ENCODE data around the gene TRIP4. TPM values are rescaled to one million over a fixed set of nuclear protein-coding genes. Genes with fewer than 3 reads are reported as not detected.

TRIP4 gene
- total RNA-seq, 4 donors from 2014 or later: 16.9 to 53.3 (median 23.9) TPM

DNA sequence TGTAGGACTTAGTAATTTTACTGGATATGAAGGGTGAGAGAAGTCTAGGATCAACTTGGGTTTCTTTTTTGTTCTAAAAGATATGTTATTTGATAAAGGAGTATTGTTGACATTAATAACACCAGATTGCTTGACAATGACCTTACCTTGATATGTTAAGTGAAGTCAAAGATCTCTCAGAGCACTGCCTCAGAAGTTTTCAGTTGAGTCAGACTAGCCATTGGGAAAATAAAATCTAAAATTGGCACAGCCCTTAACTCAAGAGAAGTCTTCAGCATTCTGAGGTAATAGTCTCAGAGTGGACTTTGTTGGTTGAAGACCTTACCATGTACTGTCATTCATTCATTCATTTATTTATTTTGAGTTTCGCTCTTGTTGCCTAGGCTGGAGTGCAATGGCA lies 50.3 kb downstream of the TRIP4 start:
- Histone ChIP-seq H3K27ac (no peak overlapping the region), H3K9me3 (no peaks in the 10 kb centered on the region), H3K4me3 (no peak overlapping the region), H3K27me3 (no peaks in the 10 kb centered on the region), H3K36me3 (peaks cover 0 to 8% (median 0%) of the 10 kb centered on the region in 4 donors), H3K4me1 (no peaks in the 10 kb centered on the region)
- in situ Hi-C loops (cut with MboI; ENCODE audit: low pct_ligation_motif_present in 1 of 4, low pct_unique_long_range_greater_than_20kb in 1 of 4, low sequenced_read_pairs in 3 of 4): loop anchor here (10.0 to 25.0 kb wide), 3 partner anchors 199 to 224 kb away; no protein-coding TSS in a partner anchor
- DNase-seq: no peak
- intact Hi-C loops (cut with DNase I; ENCODE audit: low total_unique reads): no loop called here
- WGBS, 2 donors (ENCODE audit: low coverage in 1 of 2): 95 to 100% methylated on average over 1 of the region's 1 CpG
- no peak for TF ChIP-seq CTCF (IDR thresholded peaks at IDR 0.05)
- TF ChIP-seq POLR2AphosphoS5 (IDR thresholded peaks at IDR 0.05): no peak
- no peak for TF ChIP-seq POLR2A (IDR thresholded peaks at IDR 0.05)
- TF ChIP-seq EP300 (IDR thresholded peaks at IDR 0.05; ENCODE audit: low read depth): no peak

GRCh38 chr15:64438653-64439447 lies 51.2 kb downstream of the TRIP4 start:
- H3K9me3 ChIP-seq: no peaks in the 10 kb centered on the region
- no peak for DNase-seq
- H3K4me1 ChIP-seq: peaks cover 0 to 4% (median 0%) of the 10 kb centered on the region in 4 donors
- in situ Hi-C loops (cut with MboI; ENCODE audit: low pct_ligation_motif_present in 1 of 4, low pct_unique_long_range_greater_than_20kb in 1 of 4, low sequenced_read_pairs in 3 of 4): loop anchor here (10.0 to 25.0 kb wide), 3 partner anchors 198 to 223 kb away; no protein-coding TSS in a partner anchor
- H3K27me3 ChIP-seq: no peaks in the 10 kb centered on the region
- peaks cover 0 to 5% (median 0%) of the 10 kb centered on the region in 4 donors for H3K36me3 ChIP-seq
- intact Hi-C loops (cut with DNase I; ENCODE audit: low total_unique reads): no loop called here
- TF ChIP-seq EP300 (IDR thresholded peaks at IDR 0.05; ENCODE audit: low read depth) (no peak), POLR2AphosphoS5 (IDR thresholded peaks at IDR 0.05) (no peak), POLR2A (IDR thresholded peaks at IDR 0.05) (no peak), CTCF (IDR thresholded peaks at IDR 0.05) (no peak)
- 77 to 83% methylated on average over 4 to 6 of the region's 6 CpGs for WGBS, 2 donors (ENCODE audit: low coverage in 1 of 2)
- no peak overlapping the region for H3K4me3 ChIP-seq
- no peak overlapping the region for H3K27ac ChIP-seq

GRCh38 chr15:64441852-64442251 lies 54.2 kb downstream of the TRIP4 start:
- H3K4me3 ChIP-seq: no peak overlapping the region
- intact Hi-C loops (cut with DNase I; ENCODE audit: low total_unique reads): no loop called here
- no peak overlapping the region for H3K27ac ChIP-seq
- peaks cover 0 to 13% (median 0%) of the 10 kb centered on the region in 4 donors for H3K4me1 ChIP-seq
- H3K9me3 ChIP-seq: no peaks in the 10 kb centered on the region
- WGBS, 2 donors (ENCODE audit: low coverage in 1 of 2): 82 to 86% methylated on average over 3 of the region's 3 CpGs
- H3K27me3 ChIP-seq: no peaks in the 10 kb centered on the region
- H3K36me3 ChIP-seq: peaks cover 0 to 4% (median 0%) of the 10 kb centered on the region in 4 donors
- DNase-seq: no peak
- in situ Hi-C loops (cut with MboI; ENCODE audit: low pct_ligation_motif_present in 1 of 4, low pct_unique_long_range_greater_than_20kb in 1 of 4, low sequenced_read_pairs in 3 of 4): loop anchor here in 3 of 4 donors (25.0 kb wide), 2 partner anchors 195 to 220 kb away; no protein-coding TSS in a partner anchor
- no peak for TF ChIP-seq CTCF (IDR thresholded peaks at IDR 0.05)
- no peak for TF ChIP-seq POLR2A (IDR thresholded peaks at IDR 0.05)
- TF ChIP-seq EP300 (IDR thresholded peaks at IDR 0.05; ENCODE audit: low read depth): no peak
- TF ChIP-seq POLR2AphosphoS5 (IDR thresholded peaks at IDR 0.05): no peak

GRCh38 chr15:64443016-64443415 lies 55.4 kb downstream of the TRIP4 start:
- no peak for DNase-seq
- TF ChIP-seq POLR2A (IDR thresholded peaks at IDR 0.05): no peak
- peaks cover 0 to 13% (median 0%) of the 10 kb centered on the region in 4 donors for H3K4me1 ChIP-seq
- in situ Hi-C loops (cut with MboI; ENCODE audit: low pct_ligation_motif_present in 1 of 4, low pct_unique_long_range_greater_than_20kb in 1 of 4, low sequenced_read_pairs in 3 of 4) (loop anchor here in 3 of 4 donors (25.0 kb wide), 2 partner anchors 194 to 219 kb away; no protein-coding TSS in a partner anchor), intact Hi-C loops (cut with DNase I; ENCODE audit: low total_unique reads) (no loop called here)
- H3K9me3 ChIP-seq: no peaks in the 10 kb centered on the region
- peaks cover 0 to 6% (median 2%) of the 10 kb centered on the region in 4 donors for H3K36me3 ChIP-seq
- no peaks in the 10 kb centered on the region for H3K27me3 ChIP-seq
- no peak overlapping the region for H3K4me3 ChIP-seq
- WGBS, 2 donors (ENCODE audit: low coverage in 1 of 2): 89 to 100% methylated on average over 2 of the region's 2 CpGs
- no peak overlapping the region for H3K27ac ChIP-seq

Data from transverse colon (tissue), 4 donors.